AG09309 (cell line): ENCODE data around the gene AFAP1L2.
"Not testable (repeated sequence)": the region's sequence is repeated elsewhere in the genome, so short reads cannot be mapped to it uniquely, and the experiment has no call there.

Source experiments
- DNase-seq: peaks from one replicate; pipeline ENCODE4 v3.0.0-alpha.2; 2010; ENCODE audit warnings: low read depth
- H3K4me3 ChIP-seq: 2 replicates; pipeline ENCODE4 v1.5.1; 2011; ENCODE audit warnings: mild to moderate bottlenecking, low read depth, low read length, moderate library complexity; ENCODE audit not compliant: control insufficient read depth
- CTCF ChIP-seq: IDR thresholded peaks from 2 replicates; pipeline ENCODE4 v1.5.1; 2011; ENCODE audit warnings: mild to moderate bottlenecking, low read depth, low read length, inconsistent platforms; ENCODE audit not compliant: insufficient read depth, control insufficient read depth; ENCODE audit errors: missing control alignments

Gene AFAP1L2

GRCh38 chr10:114356126-114356525 lies 48.2 kb downstream of the AFAP1L2 start:
- TF ChIP-seq CTCF: no peak
- DNase-seq: no peak

GRCh38 chr10:114353383-114353782 lies 50.9 kb downstream of the AFAP1L2 start:
- H3K4me3 ChIP-seq: no peak overlapping the region
- no peak for DNase-seq
- TF ChIP-seq CTCF: no peak

More at GRCh38 chr10:114356126-114356525, 48.2 kb downstream of the AFAP1L2 start:
- no peak overlapping the region for H3K4me3 ChIP-seq

- DNase-seq: no peak
- TF ChIP-seq CTCF: no peak
- no peak overlapping the region for H3K4me3 ChIP-seq
These were observed 51.5 kb downstream of the AFAP1L2 start for GRCh38 chr10:114352653-114353298.

- no peak for TF ChIP-seq CTCF
- no peak for DNase-seq
- no peak overlapping the region for H3K4me3 ChIP-seq
These were observed 53.6 kb downstream of the AFAP1L2 start for GRCh38 chr10:114350751-114351150.

- no peak overlapping the region for H3K4me3 ChIP-seq
- no peak for DNase-seq
- TF ChIP-seq CTCF: no peak
These were observed 54.6 kb downstream of the AFAP1L2 start for GRCh38 chr10:114349522-114350215.

- not testable (repeated sequence) for DNase-seq, H3K4me3 ChIP-seq
These were observed 55.2 kb downstream of the AFAP1L2 start for GRCh38 chr10:114349071-114349470.

- TF ChIP-seq CTCF: no peak
- no peak for DNase-seq
- H3K4me3 ChIP-seq: no peak overlapping the region
These were observed 56.5 kb downstream of the AFAP1L2 start for GRCh38 chr10:114347791-114348190.
